H9 (cell line): ENCODE measurements around the gene HPGD. TPM values are rescaled to one million over a fixed set of nuclear protein-coding genes. Genes with fewer than 3 reads are reported as not detected.

Source experiments
- DNase-seq: peaks from one replicate; pipeline ENCODE4 v3.0.0-alpha.2; 2017
- H2AFZ ChIP-seq: one replicate; pipeline ENCODE4 v1.6.1; 2013; ENCODE audit warnings: mild to moderate bottlenecking, low read length, control low read depth, moderate library complexity
- H2AK5ac ChIP-seq: 2 replicates; pipeline ENCODE4 v1.6.1; 2013; ENCODE audit warnings: low read length, control low read depth, mixed read lengths; ENCODE audit not compliant: insufficient read length
- H2BK120ac ChIP-seq: one replicate; pipeline ENCODE4 v1.6.1; 2013; ENCODE audit warnings: low read depth, mild to moderate bottlenecking, low read length, control low read depth, inconsistent platforms; ENCODE audit not compliant: poor library complexity, severe bottlenecking
- H2BK12ac ChIP-seq: 2 replicates; pipeline ENCODE4 v1.6.1; 2013; ENCODE audit warnings: low read length, control low read depth, mixed read lengths, low read depth; ENCODE audit not compliant: insufficient read length
- H2BK15ac ChIP-seq: 2 replicates; pipeline ENCODE4 v1.6.1; 2013; ENCODE audit warnings: low read depth, low read length, control low read depth
- H2BK20ac ChIP-seq: one replicate; pipeline ENCODE4 v1.6.1; 2013; ENCODE audit warnings: low read depth, mild to moderate bottlenecking, low read length, control low read depth, inconsistent platforms; ENCODE audit not compliant: poor library complexity, severe bottlenecking
- H2BK5ac ChIP-seq: 2 replicates; pipeline ENCODE4 v1.6.1; 2013; ENCODE audit warnings: low read length, control low read depth, mixed read lengths; ENCODE audit not compliant: insufficient read length
- H3K14ac ChIP-seq: 2 replicates; pipeline ENCODE4 v1.6.1; 2013; ENCODE audit warnings: low read length, control low read depth; ENCODE audit not compliant: insufficient read depth
- H3K18ac ChIP-seq: 2 replicates; pipeline ENCODE4 v1.6.1; 2013; ENCODE audit warnings: low read depth, mild to moderate bottlenecking, mixed read lengths, low read length, control low read depth; ENCODE audit not compliant: insufficient read length
- H3K23ac ChIP-seq: 2 replicates; pipeline ENCODE4 v1.6.1; 2013; ENCODE audit warnings: low read length, control low read depth, mixed read lengths, low read depth; ENCODE audit not compliant: insufficient read length
- H3K23me2 ChIP-seq: 2 replicates; pipeline ENCODE4 v1.6.1; 2013; ENCODE audit warnings: low read depth, mild to moderate bottlenecking, mixed read lengths, low read length, control low read depth; ENCODE audit not compliant: insufficient read length, poor library complexity, severe bottlenecking
- H3K27ac ChIP-seq: 2 replicates; pipeline ENCODE4 v1.5.1; 2013; ENCODE audit warnings: low read length, control low read depth, mixed read lengths, low read depth; ENCODE audit not compliant: insufficient read length
- H3K27me3 ChIP-seq: 2 replicates; pipeline ENCODE4 v1.6.1; 2013; ENCODE audit warnings: low read length, control low read depth, inconsistent platforms; ENCODE audit not compliant: insufficient read depth
- H3K4ac ChIP-seq: 2 replicates; pipeline ENCODE4 v1.6.1; 2013; ENCODE audit warnings: low read depth, mild to moderate bottlenecking, control low read depth, inconsistent platforms, low read length, moderate library complexity
- H3K4me1 ChIP-seq: 2 replicates; pipeline ENCODE4 v1.6.1; 2013; ENCODE audit warnings: low read length, control low read depth, inconsistent platforms; ENCODE audit not compliant: insufficient read depth
- H3K4me2 ChIP-seq: 2 replicates; pipeline ENCODE4 v1.6.1; 2013; ENCODE audit warnings: low read length, control low read depth, mixed read lengths; ENCODE audit not compliant: insufficient read length, insufficient read depth
- H3K56ac ChIP-seq: 2 replicates; pipeline ENCODE4 v1.6.1; 2013; ENCODE audit warnings: low read depth, mild to moderate bottlenecking, mixed read lengths, low read length, control low read depth; ENCODE audit not compliant: insufficient read length
- H3K79me1 ChIP-seq: 2 replicates; pipeline ENCODE4 v1.6.1; 2013; ENCODE audit warnings: low read depth, mild to moderate bottlenecking, moderate library complexity, low read length, control low read depth, inconsistent platforms; ENCODE audit not compliant: insufficient read depth, poor library complexity, severe bottlenecking
- H3K79me2 ChIP-seq: 2 replicates; pipeline ENCODE4 v1.6.1; 2013; ENCODE audit warnings: low read length, control low read depth, inconsistent platforms; ENCODE audit not compliant: insufficient read depth
- H3K9ac ChIP-seq: 2 replicates; pipeline ENCODE4 v1.6.1; 2013; ENCODE audit warnings: low read length, control low read depth, mixed read lengths; ENCODE audit not compliant: insufficient read length; ENCODE audit errors: extremely low read depth
- H3K9me3 ChIP-seq: one replicate; pipeline ENCODE4 v1.6.1; 2013; ENCODE audit warnings: low read depth, low read length, inconsistent platforms; ENCODE audit not compliant: control insufficient read depth
- H3T11ph ChIP-seq: one replicate; pipeline ENCODE4 v1.6.1; 2013; ENCODE audit warnings: mild to moderate bottlenecking, low read length, control low read depth, inconsistent platforms
- H4K20me1 ChIP-seq: one replicate; pipeline ENCODE4 v1.6.1; 2013; ENCODE audit not compliant: control insufficient read depth, insufficient read length, insufficient read depth
- H4K5ac ChIP-seq: 2 replicates; pipeline ENCODE4 v1.6.1; 2013; ENCODE audit warnings: low read depth, mild to moderate bottlenecking, mixed read lengths, low read length, control low read depth; ENCODE audit not compliant: insufficient read length
- H4K8ac ChIP-seq: replicated peaks from 2 replicates; pipeline ENCODE4 v1.6.1; 2013; ENCODE audit warnings: low read length, control low read depth, mixed read lengths, low read depth; ENCODE audit not compliant: insufficient read length
- H4K91ac ChIP-seq: 2 replicates; pipeline ENCODE4 v1.6.1; 2013; ENCODE audit warnings: low read depth, mild to moderate bottlenecking, moderate library complexity, mixed read lengths, low read length, control low read depth; ENCODE audit not compliant: insufficient read length
- H3K27ac Mint-ChIP-seq, 3 experiments: 2 replicates in 2 of 3; 3 replicates in 1 of 3; pipeline ENCODE4 v1.8.0; 2020 to 2021; ENCODE audit warnings: mixed read lengths in 3 of 3, mild to moderate bottlenecking in 1 of 3, moderate library complexity in 1 of 3
- H3K27me3 Mint-ChIP-seq: 2 replicates; pipeline ENCODE4 v1.8.0; 2021; ENCODE audit warnings: low read depth, mild to moderate bottlenecking, moderate library complexity, mixed read lengths
- H3K36me3 Mint-ChIP-seq, 3 experiments: 2 replicates in 2 of 3; 3 replicates in 1 of 3; pipeline ENCODE4 v1.8.0; 2020 to 2021; ENCODE audit warnings: low read depth in 3 of 3, mixed read lengths in 3 of 3; ENCODE audit not compliant: insufficient read depth in 1 of 3
- H3K4me1 Mint-ChIP-seq, 2 experiments: 2 replicates each; pipeline ENCODE4 v1.8.0; 2020; ENCODE audit warnings: mixed read lengths in 2 of 2
- H3K4me3 Mint-ChIP-seq, 2 experiments: 2 replicates in 1 of 2; 3 replicates in 1 of 2; pipeline ENCODE4 v1.8.0; 2020 to 2021; ENCODE audit warnings: mild to moderate bottlenecking in 2 of 2, mixed read lengths in 2 of 2, moderate library complexity in 1 of 2
- H3K9me3 Mint-ChIP-seq, 2 experiments: 2 replicates in 1 of 2; 3 replicates in 1 of 2; pipeline ENCODE4 v1.8.0; 2020; ENCODE audit warnings: mild to moderate bottlenecking in 2 of 2, mixed read lengths in 2 of 2, moderate library complexity in 1 of 2
- CTCF ChIP-seq: fragments of 200-600 bp; sonication (generic); conservative IDR thresholded peaks from 3 replicates; pipeline ENCODE4 v1.8.0; 2021; ENCODE audit warnings: antibody characterized with exemption, mild to moderate bottlenecking
- WGBS: extraction: QIAGEN DNeasy Blood & Tissue Kit; methylation state at CpG from one replicate; pipeline ENCODE4 v1.1.7; 2013; ENCODE audit warnings: missing lambda C conversion rate, low lambda C conversion rate, mixed read lengths; ENCODE audit not compliant: insufficient read length; ENCODE audit errors: extremely low coverage; 5-methylcytosine and 5-hydroxymethylcytosine counted together
- total RNA-seq: library from RNA; stranded (reverse); gene quantifications from 2 replicates; pipeline ENCODE4 v1.2.1, GENCODE V29; 2021

Gene HPGD
- total RNA-seq, 1 experiment from 2014 or later = 16.8 TPM

DNA sequence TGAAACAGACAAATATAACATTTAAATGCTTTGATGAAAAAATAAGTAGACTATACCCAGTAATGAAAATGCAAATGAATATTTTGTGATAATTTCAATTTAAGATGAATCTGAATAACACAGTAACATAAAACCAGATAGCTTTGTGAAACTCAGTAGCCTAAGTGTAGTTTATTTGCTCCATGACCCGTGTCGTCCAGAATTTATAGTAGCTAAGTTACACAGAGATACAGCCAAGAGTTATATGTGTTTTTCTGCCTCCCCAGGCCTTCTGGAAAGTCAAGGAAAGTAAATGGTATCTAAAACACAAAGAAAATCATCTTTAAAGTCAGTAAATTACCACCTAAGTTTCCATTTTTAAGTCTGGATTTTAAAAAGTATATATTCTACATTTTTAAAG is 26.7 kb downstream of the HPGD start:
- WGBS = no CpG with 5 or more reads among the region's 2 CpGs
- H3K79me1 ChIP-seq = no peaks in the 10 kb centered on the region
- no peak overlapping the region for H4K5ac ChIP-seq
- H4K8ac ChIP-seq = no peak overlapping the region
- H2BK20ac ChIP-seq = no peak overlapping the region
- no peak overlapping the region for H3K9ac ChIP-seq
- no peak for TF ChIP-seq CTCF
- H3K27me3 ChIP-seq = no peaks in the 10 kb centered on the region
- H2BK5ac ChIP-seq = no peak overlapping the region
- no peak overlapping the region for H3K14ac ChIP-seq
- no peak overlapping the region for H3K56ac ChIP-seq
- no peak overlapping the region for H3K18ac ChIP-seq
- no peak overlapping the region for H2AFZ ChIP-seq
- H3K9me3 ChIP-seq = no peaks in the 10 kb centered on the region
- H4K20me1 ChIP-seq = no peaks in the 10 kb centered on the region
- H3K27ac ChIP-seq = no peak overlapping the region
- H2BK12ac ChIP-seq = no peak overlapping the region
- H3K23ac ChIP-seq = no peak overlapping the region
- no peaks in the 10 kb centered on the region for H3K9me3 Mint-ChIP-seq
- no peaks in the 10 kb centered on the region for H3K27me3 Mint-ChIP-seq
- no peak overlapping the region for H2AK5ac ChIP-seq
- DNase-seq = no peak
- no peak overlapping the region for H3K4me2 ChIP-seq
- H3K4ac ChIP-seq = no peak overlapping the region
- H3K4me1 ChIP-seq = no peaks in the 10 kb centered on the region
- no peak overlapping the region for H4K91ac ChIP-seq
- H3K27ac Mint-ChIP-seq = no peak overlapping the region
- H2BK120ac ChIP-seq = no peak overlapping the region
- peaks cover 0 to 7% (median 0%) of the 10 kb centered on the region in 3 experiments; a peak in 2 of 7 replicates for H3K36me3 Mint-ChIP-seq
- H3T11ph ChIP-seq = no peak overlapping the region
- no peak overlapping the region for H3K4me3 Mint-ChIP-seq
- H3K79me2 ChIP-seq = no peaks in the 10 kb centered on the region
- no peak overlapping the region for H2BK15ac ChIP-seq
- H3K23me2 ChIP-seq = no peaks in the 10 kb centered on the region
- H3K4me1 Mint-ChIP-seq = peaks cover 6 to 8% of the 10 kb centered on the region in 2 experiments
